SK-N-SH treated with all-trans-retinoic acid at 6 μM for 48 hours (cell line): ENCODE measurements around the gene PRKD2.

Experiments
- ATAC-seq: fragments of 200-7000 bp; cut with Tn5 transposase; 3 replicates; pipeline ENCODE4 v1.9.1; 2020; ENCODE audit warnings: mild to moderate bottlenecking, moderate library complexity
- ARNTL ChIP-seq: fragments of 450-650 bp; formaldehyde crosslinking; IDR thresholded peaks from 2 replicates; pipeline ENCODE4 v1.5.0; 2020; ENCODE audit warnings: low read depth, mild to moderate bottlenecking, moderate library complexity, borderline replicate concordance
- BACH2 ChIP-seq: fragments of 250-450 bp; sonication (Bioruptor Pico); IDR thresholded peaks from 2 replicates; pipeline ENCODE4 v1.9.0; 2021; ENCODE audit warnings: mild to moderate bottlenecking, borderline replicate concordance
- CREB5 ChIP-seq: fragments of 250-450 bp; sonication (Bioruptor Pico); IDR thresholded peaks from 2 replicates; pipeline ENCODE4 v1.5.1; 2020; ENCODE audit warnings: low read depth, mild to moderate bottlenecking, moderate library complexity
- CSDC2 ChIP-seq: fragments of 250-450 bp; sonication (Bioruptor Pico); IDR thresholded peaks from 2 replicates; pipeline ENCODE4 v1.5.0; 2020; ENCODE audit warnings: mild to moderate bottlenecking, moderate library complexity
- CSRNP3 ChIP-seq: fragments of 250-450 bp; sonication (Bioruptor Pico); IDR thresholded peaks from 2 replicates; pipeline ENCODE4 v1.5.1; 2021; ENCODE audit warnings: mild to moderate bottlenecking, moderate library complexity
- ESRRG ChIP-seq: fragments of 250-450 bp; sonication (Bioruptor Pico); IDR thresholded peaks from 2 replicates; pipeline ENCODE4 v1.6.1; 2021; ENCODE audit warnings: mild to moderate bottlenecking
- GLIS3 ChIP-seq: fragments of 250-450 bp; sonication (Bioruptor Pico); IDR thresholded peaks from 2 replicates; pipeline ENCODE4 v1.5.0; 2020; ENCODE audit warnings: mild to moderate bottlenecking, moderate library complexity
- ISL1 ChIP-seq: fragments of 250-450 bp; sonication (Bioruptor Pico); IDR thresholded peaks from 2 replicates; pipeline ENCODE4 v2.1.2; 2022; ENCODE audit warnings: mild to moderate bottlenecking, moderate library complexity
- OSR1 ChIP-seq: fragments of 250-450 bp; sonication (Bioruptor Pico); IDR thresholded peaks from 2 replicates; pipeline ENCODE4 v1.8.0; 2022; ENCODE audit warnings: moderate library complexity, mild to moderate bottlenecking, inconsistent platforms
- PATZ1 ChIP-seq: fragments of 250-450 bp; sonication (Bioruptor Pico); IDR thresholded peaks from 2 replicates; pipeline ENCODE4 v1.8.0; 2020; ENCODE audit warnings: mild to moderate bottlenecking, moderate library complexity, borderline replicate concordance
- POU6F1 ChIP-seq: fragments of 250-450 bp; sonication (Bioruptor Pico); IDR thresholded peaks from 2 replicates; pipeline ENCODE4 v1.8.0; 2021; ENCODE audit warnings: low read depth, mild to moderate bottlenecking, moderate library complexity, borderline replicate concordance
- PPARA ChIP-seq: fragments of 250-450 bp; sonication (Bioruptor Pico); IDR thresholded peaks from 2 replicates; pipeline ENCODE4 v1.5.0; 2020; ENCODE audit warnings: mild to moderate bottlenecking, borderline replicate concordance
- RARB ChIP-seq: fragments of 250-450 bp; sonication (Bioruptor Pico); IDR thresholded peaks from 2 replicates; pipeline ENCODE4 v1.8.0; 2021; ENCODE audit warnings: mild to moderate bottlenecking, moderate library complexity
- TCF4 ChIP-seq: fragments of 250-450 bp; sonication (Bioruptor Pico); IDR thresholded peaks from 2 replicates; pipeline ENCODE4 v1.8.0; 2021; ENCODE audit warnings: mild to moderate bottlenecking, moderate library complexity, borderline replicate concordance
- TOX ChIP-seq: fragments of 250-450 bp; sonication (Bioruptor Pico); IDR thresholded peaks from 2 replicates; pipeline ENCODE4 v1.8.0; 2021; ENCODE audit warnings: mild to moderate bottlenecking, moderate library complexity, borderline replicate concordance
- TSHZ2 ChIP-seq: fragments of 250-450 bp; sonication (Bioruptor Pico); IDR thresholded peaks from 2 replicates; pipeline ENCODE4 v1.5.0; 2020; ENCODE audit warnings: mild to moderate bottlenecking, moderate library complexity
- ZC3H10 ChIP-seq: fragments of 250-450 bp; sonication (Bioruptor Pico); IDR thresholded peaks from 2 replicates; pipeline ENCODE4 v1.5.1; 2021; ENCODE audit warnings: mild to moderate bottlenecking, moderate library complexity
- ZFP3 ChIP-seq: fragments of 250-450 bp; sonication (Bioruptor Pico); IDR thresholded peaks from 2 replicates; pipeline ENCODE4 v1.5.0; 2020; ENCODE audit warnings: mild to moderate bottlenecking, moderate library complexity
- ZFP30 ChIP-seq: fragments of 450-650 bp; formaldehyde crosslinking; IDR thresholded peaks from 2 replicates; pipeline ENCODE4 v1.5.0; 2022; ENCODE audit warnings: mild to moderate bottlenecking, moderate library complexity
- ZNF565 ChIP-seq: fragments of 450-650 bp; formaldehyde crosslinking; conservative IDR thresholded peaks from 2 replicates; pipeline ENCODE4 v1.5.0; 2020; ENCODE audit warnings: low read depth, mild to moderate bottlenecking, moderate library complexity
- ZNF8 ChIP-seq: fragments of 450-650 bp; formaldehyde crosslinking; IDR thresholded peaks from 2 replicates; pipeline ENCODE4 v1.5.0; 2020; ENCODE audit warnings: mild to moderate bottlenecking, moderate library complexity

Gene PRKD2

GRCh38 chr19:46730595-46730994 is 13.7 kb upstream of the PRKD2 start (continued):
- TF ChIP-seq TSHZ2 (CRISPR knock-in tag): no peak
- TF ChIP-seq GLIS3 (CRISPR knock-in tag): no peak

- ATAC-seq: no peak
- TF ChIP-seq TOX (CRISPR knock-in tag): no peak
- no peak for TF ChIP-seq ZC3H10 (CRISPR knock-in tag)
- TF ChIP-seq CSRNP3 (CRISPR knock-in tag): no peak
- no peak for TF ChIP-seq GLIS3 (CRISPR knock-in tag)
- TF ChIP-seq PPARA (CRISPR knock-in tag): no peak
- no peak for TF ChIP-seq TSHZ2 (CRISPR knock-in tag)
- TF ChIP-seq ISL1 (CRISPR knock-in tag): no peak
- TF ChIP-seq BACH2 (CRISPR knock-in tag): no peak
- no peak for TF ChIP-seq ZNF565 (CRISPR knock-in tag)
- TF ChIP-seq ESRRG (CRISPR knock-in tag): no peak
- no peak for TF ChIP-seq RARB (CRISPR knock-in tag)
- TF ChIP-seq OSR1: no peak
- TF ChIP-seq ARNTL: no peak
- no peak for TF ChIP-seq CREB5 (CRISPR knock-in tag)
- no peak for TF ChIP-seq ZFP30 (CRISPR knock-in tag)
These were observed 13.3 kb upstream of the PRKD2 start for GRCh38 chr19:46730187-46730586.

- no peak for ATAC-seq
- no peak for TF ChIP-seq ZFP3 (CRISPR knock-in tag)
- TF ChIP-seq GLIS3 (CRISPR knock-in tag): no peak
- no peak for TF ChIP-seq PATZ1 (CRISPR knock-in tag)
- TF ChIP-seq ISL1 (CRISPR knock-in tag): no peak
- TF ChIP-seq ZFP30 (CRISPR knock-in tag): no peak
- no peak for TF ChIP-seq POU6F1 (CRISPR knock-in tag)
- TF ChIP-seq OSR1: no peak
- TF ChIP-seq CSDC2: no peak
- no peak for TF ChIP-seq TCF4 (CRISPR knock-in tag)
- no peak for TF ChIP-seq ESRRG (CRISPR knock-in tag)
- no peak for TF ChIP-seq CREB5 (CRISPR knock-in tag)
- TF ChIP-seq PPARA (CRISPR knock-in tag): no peak
- TF ChIP-seq ARNTL: no peak
- no peak for TF ChIP-seq TOX (CRISPR knock-in tag)
- no peak for TF ChIP-seq TSHZ2 (CRISPR knock-in tag)
- TF ChIP-seq ZNF8: no peak
These were observed 12.8 kb upstream of the PRKD2 start for GRCh38 chr19:46729696-46730095.
